OCI-LY3 (cell line): ENCODE results near the gene KIF22.

Experiments
- H2AFZ ChIP-seq: fragments of 200-600, 300-600 bp; shearing (Covaris generic); 2 replicates; pipeline ENCODE4 v1.6.0; 2014; ENCODE audit warnings: antibody characterized with exemption, low read depth, low read length
- H3K27ac ChIP-seq: fragments of 200-600, 300-600 bp; sonication (generic); 2 replicates; pipeline ENCODE4 v1.5.1; 2014; ENCODE audit warnings: mild to moderate bottlenecking, low read length, moderate library complexity, mixed read lengths
- H3K27me3 ChIP-seq: fragments of 200-600, 300-600 bp; sonication (generic); 2 replicates; pipeline ENCODE4 v1.6.1; 2014; ENCODE audit warnings: low read depth, low read length, mixed read lengths
- H3K36me3 ChIP-seq: fragments of 200-600, 300-600 bp; sonication (generic); replicated peaks from 2 replicates; pipeline ENCODE3; 2014; ENCODE audit warnings: low read depth, low read length, mixed read lengths
- H3K4me1 ChIP-seq: fragments of 300-600, 200-600 bp; sonication (generic); 2 replicates; pipeline ENCODE4 v1.6.1; 2014; ENCODE audit warnings: low read length, mixed read lengths
- H3K4me2 ChIP-seq: fragments of 200-600, 300-600 bp; sonication (generic); 2 replicates; pipeline ENCODE4 v1.6.1; 2014; ENCODE audit warnings: low read length, mixed read lengths
- H3K4me3 ChIP-seq: fragments of 300-600, 200-600 bp; sonication (generic); 2 replicates; pipeline ENCODE4 v1.5.1; 2014; ENCODE audit warnings: antibody characterized with exemption, mild to moderate bottlenecking, low read length, moderate library complexity
- H3K79me2 ChIP-seq: fragments of 300-600, 200-600 bp; shearing (Covaris generic); 2 replicates; pipeline ENCODE4 v1.6.1; 2014; ENCODE audit warnings: mild to moderate bottlenecking, low read length, mixed read lengths
- H3K9ac ChIP-seq: fragments of 300-600, 200-600 bp; shearing (Covaris generic); 2 replicates; pipeline ENCODE4 v1.6.0; 2014; ENCODE audit warnings: mild to moderate bottlenecking, low read length, moderate library complexity
- H3K9me3 ChIP-seq: fragments of 200-600, 300-600 bp; shearing (Covaris generic); 2 replicates; pipeline ENCODE4 v1.6.1; 2014; ENCODE audit warnings: low read length, mixed read lengths; ENCODE audit not compliant: insufficient read depth
- H4K20me1 ChIP-seq: fragments of 200-600, 300-600 bp; sonication (generic); 2 replicates; pipeline ENCODE4 v1.6.1; 2016; ENCODE audit warnings: low read length, mixed read lengths; ENCODE audit not compliant: insufficient read depth
- EZH2phosphoT487 ChIP-seq: fragments of 200-600 bp; shearing (Covaris generic); IDR thresholded peaks from 2 replicates; pipeline ENCODE4 v1.6.1; 2018; ENCODE audit warnings: antibody characterized with exemption, mixed run types, low read depth
- TF ChIP-seq, protein P1 (sequence below): fragments of 200-600, 300-600 bp; sonication (generic); IDR thresholded peaks from 2 replicates; pipeline ENCODE4 v1.5.1; 2014; ENCODE audit warnings: antibody characterized with exemption, low read length, low read depth

KIF22 gene

DNA sequence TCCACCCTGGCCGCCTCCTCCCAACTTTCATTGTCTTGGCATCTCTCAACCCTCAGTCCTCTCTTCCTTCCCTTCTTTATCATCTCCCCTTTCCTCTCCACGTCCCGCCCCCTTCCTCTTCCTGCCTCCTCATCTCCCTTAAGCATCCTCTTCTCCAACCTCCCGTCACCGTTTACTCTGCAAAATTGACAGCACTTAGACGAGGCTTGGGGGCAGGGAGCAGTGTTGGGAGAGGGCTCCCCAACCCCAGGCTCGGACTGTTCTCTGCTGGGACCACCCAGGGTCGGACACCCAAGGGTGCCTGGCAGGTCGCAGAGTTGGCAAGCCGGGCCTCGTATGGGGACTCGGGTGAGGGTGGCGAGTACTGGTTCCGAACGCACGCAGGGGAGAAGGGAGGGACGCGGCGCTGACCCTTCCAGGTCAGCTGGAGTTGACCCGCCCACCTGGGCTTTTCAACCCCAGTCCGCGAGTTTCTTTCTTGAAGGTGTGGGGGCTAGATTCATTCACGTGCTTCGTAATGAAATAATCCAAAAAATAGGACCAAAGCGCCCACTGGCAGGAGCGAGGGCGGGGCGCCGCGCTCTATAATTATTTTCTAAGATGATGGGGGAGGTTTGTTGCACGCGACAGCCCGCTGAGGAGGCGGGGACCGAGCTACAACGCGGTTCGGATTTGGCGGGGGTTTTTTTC lies 24.6 kb downstream of the KIF22 start:
- H3K27ac ChIP-seq = peak overlapping the region; percentile 75; the same call in 1 of the 2 replicates
- H3K4me3 ChIP-seq = peak overlapping the region; percentile 91

GRCh38 chr16:29815793-29816693 lies 25.5 kb downstream of the KIF22 start, which contains the start of gene PAGR1:
Gene PAGR1, plus strand, starts transcription at chr16:29816152. Its CDS starts 374 bp downstream, at chr16:29816526.
- Histone ChIP-seq H3K36me3 (peaks cover 25% of the 10 kb centered on the region), H3K79me2 (peaks cover 31% of the 10 kb centered on the region), H3K9me3 (no peaks in the 10 kb centered on the region), H3K9ac (peak within 1 kb of the TSS; percentile 92), H3K27ac (peak within 1 kb of the TSS; percentile 75), H4K20me1 (peaks cover 12% of the 10 kb centered on the region; the same call in 1 of the 2 replicates), H3K4me2 (peak within 1 kb of the TSS; percentile 98), H3K4me1 (peaks cover 37% of the 10 kb centered on the region), H2AFZ (peak within 1 kb of the TSS; percentile 44; the same call in 1 of the 2 replicates), H3K27me3 (no peaks in the 10 kb centered on the region), H3K4me3 (peak within 1 kb of the TSS; percentile 91)
- TF ChIP-seq, protein P1, sequence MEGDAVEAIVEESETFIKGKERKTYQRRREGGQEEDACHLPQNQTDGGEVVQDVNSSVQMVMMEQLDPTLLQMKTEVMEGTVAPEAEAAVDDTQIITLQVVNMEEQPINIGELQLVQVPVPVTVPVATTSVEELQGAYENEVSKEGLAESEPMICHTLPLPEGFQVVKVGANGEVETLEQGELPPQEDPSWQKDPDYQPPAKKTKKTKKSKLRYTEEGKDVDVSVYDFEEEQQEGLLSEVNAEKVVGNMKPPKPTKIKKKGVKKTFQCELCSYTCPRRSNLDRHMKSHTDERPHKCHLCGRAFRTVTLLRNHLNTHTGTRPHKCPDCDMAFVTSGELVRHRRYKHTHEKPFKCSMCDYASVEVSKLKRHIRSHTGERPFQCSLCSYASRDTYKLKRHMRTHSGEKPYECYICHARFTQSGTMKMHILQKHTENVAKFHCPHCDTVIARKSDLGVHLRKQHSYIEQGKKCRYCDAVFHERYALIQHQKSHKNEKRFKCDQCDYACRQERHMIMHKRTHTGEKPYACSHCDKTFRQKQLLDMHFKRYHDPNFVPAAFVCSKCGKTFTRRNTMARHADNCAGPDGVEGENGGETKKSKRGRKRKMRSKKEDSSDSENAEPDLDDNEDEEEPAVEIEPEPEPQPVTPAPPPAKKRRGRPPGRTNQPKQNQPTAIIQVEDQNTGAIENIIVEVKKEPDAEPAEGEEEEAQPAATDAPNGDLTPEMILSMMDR = peak; percentile 80
- TF ChIP-seq EZH2phosphoT487 = no peak

More for the DNA sequence above, 24.6 kb downstream of the KIF22 start:
- peak overlapping the region; percentile 83 for H3K4me2 ChIP-seq
- H3K27me3 ChIP-seq = no peaks in the 10 kb centered on the region
- TF ChIP-seq, protein P1 = no peak
- no peak for TF ChIP-seq EZH2phosphoT487
- peaks cover 37% of the 10 kb centered on the region for H3K4me1 ChIP-seq
- H3K9ac ChIP-seq = peak overlapping the region; percentile 92
- peaks cover 14% of the 10 kb centered on the region for H4K20me1 ChIP-seq
- H3K9me3 ChIP-seq = no peaks in the 10 kb centered on the region
- peak overlapping the region; percentile 44; the same call in 1 of the 2 replicates for H2AFZ ChIP-seq
- H3K36me3 ChIP-seq = peaks cover 23% of the 10 kb centered on the region
- H3K79me2 ChIP-seq = peaks cover 24% of the 10 kb centered on the region

DNA sequence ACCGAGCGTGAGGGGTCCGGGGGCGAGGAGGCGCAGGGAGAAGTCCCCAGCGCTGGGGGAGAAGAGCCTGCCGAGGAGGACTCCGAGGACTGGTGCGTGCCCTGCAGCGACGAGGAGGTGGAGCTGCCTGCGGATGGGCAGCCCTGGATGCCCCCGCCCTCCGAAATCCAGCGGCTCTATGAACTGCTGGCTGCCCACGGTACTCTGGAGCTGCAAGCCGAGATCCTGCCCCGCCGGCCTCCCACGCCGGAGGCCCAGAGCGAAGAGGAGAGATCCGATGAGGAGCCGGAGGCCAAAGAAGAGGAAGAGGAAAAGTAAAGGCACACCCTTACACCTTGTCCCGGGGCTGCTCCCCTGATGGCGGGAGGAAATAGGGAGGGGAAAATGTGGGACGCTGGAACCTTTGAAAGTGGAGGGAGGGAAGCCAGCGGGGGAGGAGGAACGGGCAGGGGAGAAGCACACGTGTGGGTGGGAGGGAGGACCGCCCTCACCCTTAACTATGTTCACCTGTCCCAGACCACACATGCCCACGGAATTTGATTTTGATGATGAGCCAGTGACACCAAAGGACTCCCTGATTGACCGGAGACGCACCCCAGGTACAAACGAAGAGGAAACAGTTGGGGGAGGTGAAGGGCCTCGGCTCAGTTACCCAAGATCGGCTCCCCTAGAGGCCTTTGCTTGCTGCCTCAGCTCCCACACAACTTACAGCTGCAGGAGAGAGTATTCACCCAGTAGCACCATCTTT lies 26.3 kb downstream of the KIF22 start:
- H3K27me3 ChIP-seq = no peaks in the 10 kb centered on the region

More for the DNA sequence above, 26.3 kb downstream of the KIF22 start:
- Histone ChIP-seq H3K36me3 (peaks cover 32% of the 10 kb centered on the region), H3K27ac (peak overlapping the region; percentile 75), H2AFZ (peak overlapping the region; percentile 43; the same call in 1 of the 2 replicates), H4K20me1 (peaks cover 12% of the 10 kb centered on the region; the same call in 1 of the 2 replicates), H3K4me1 (peaks cover 30% of the 10 kb centered on the region), H3K4me2 (peak overlapping the region; percentile 98), H3K9ac (peak overlapping the region; percentile 92), H3K9me3 (no peaks in the 10 kb centered on the region), H3K4me3 (peak overlapping the region; percentile 91), H3K79me2 (peaks cover 31% of the 10 kb centered on the region)
- no peak for TF ChIP-seq EZH2phosphoT487
- TF ChIP-seq, protein P1 = peak; percentile 13; the same call in 1 of the 2 replicates
